Measurements from ENCODE around the gene ATRIP. TPM values are rescaled to one million over a fixed set of nuclear protein-coding genes. Genes with fewer than 3 reads are reported as not detected.

ATRIP gene
- polyA plus RNA-seq, 1 donor (not counting 4 experiments of a cell fraction or from before 2014, with no cell fraction given): 9.7 TPM

DNA sequence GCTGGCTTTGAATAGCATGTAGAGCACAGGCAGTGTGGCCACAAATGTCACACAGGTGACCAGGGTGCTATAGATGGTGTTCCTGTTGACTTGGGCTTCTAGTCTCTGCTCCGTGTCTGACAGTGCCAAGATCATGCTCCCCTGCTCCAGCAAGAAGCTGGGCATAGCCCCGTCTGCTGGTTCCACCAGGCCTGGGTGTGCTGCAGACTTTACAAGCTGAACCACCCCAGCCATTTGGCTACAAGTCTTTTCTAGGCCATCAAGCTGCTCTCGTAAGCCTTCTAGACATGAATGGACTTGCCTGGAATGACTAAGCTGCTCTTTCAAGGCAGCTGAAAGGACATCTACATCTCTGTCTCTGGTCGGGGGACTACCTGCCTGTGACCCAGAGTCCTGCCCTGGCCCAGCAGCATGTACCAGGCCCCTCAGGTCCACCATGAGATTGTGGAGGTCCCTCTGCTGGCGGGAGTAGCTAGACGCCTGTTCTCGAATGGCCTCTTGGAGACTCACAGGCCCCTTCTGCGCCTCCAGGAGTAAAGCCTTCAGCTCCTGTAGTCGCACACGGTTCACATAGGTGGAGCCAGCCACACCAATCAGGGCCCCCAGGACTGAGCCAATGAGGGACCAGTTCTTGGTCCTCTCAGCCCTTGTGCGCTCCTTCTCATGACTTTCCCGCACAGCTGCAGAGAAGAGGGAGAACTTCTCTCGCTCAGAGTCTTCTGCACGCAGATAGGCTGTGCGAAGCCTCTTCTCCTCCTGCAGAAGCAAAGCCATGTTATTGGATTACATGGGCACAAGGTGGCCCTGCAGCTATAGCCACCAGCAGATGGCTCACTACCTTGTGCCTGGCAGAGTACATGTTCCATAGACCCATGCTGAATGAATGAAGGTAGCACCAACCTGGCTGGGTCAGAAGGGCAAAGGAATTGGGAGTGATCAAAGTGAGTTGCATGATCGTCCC, 13.8 kb upstream of the ATRIP start:
- no peak overlapping the region for H2AFZ ChIP-seq (ENCODE audit: control insufficient read depth, low read length)
- peaks cover 65% of the 10 kb centered on the region for H3K4me1 ChIP-seq (ENCODE audit: control insufficient read depth, extremely low read depth, insufficient read depth, low read length)
- no peaks in the 10 kb centered on the region for H3K27me3 ChIP-seq (ENCODE audit: control insufficient read depth, extremely low read depth, insufficient read depth, low read length)
- no peaks in the 10 kb centered on the region for H4K20me1 ChIP-seq (ENCODE audit: control insufficient read depth, extremely low read depth, insufficient read depth, low read length)
- dilution Hi-C loops (cut with MboI; ENCODE audit: extremely low pct_ligation_motif_present, low sequenced_read_pairs): loop anchor here (25.0 kb wide), 1 partner anchor 170 kb away; no protein-coding TSS in a partner anchor
- peak overlapping the region; percentile 67 for H3K4me2 ChIP-seq (ENCODE audit: control insufficient read depth, extremely low read depth, insufficient read depth, low read depth, low read length)
- H3K79me2 ChIP-seq (ENCODE audit: control insufficient read depth, insufficient read depth, low read length): peaks cover 17% of the 10 kb centered on the region
- TF ChIP-seq, protein P1, sequence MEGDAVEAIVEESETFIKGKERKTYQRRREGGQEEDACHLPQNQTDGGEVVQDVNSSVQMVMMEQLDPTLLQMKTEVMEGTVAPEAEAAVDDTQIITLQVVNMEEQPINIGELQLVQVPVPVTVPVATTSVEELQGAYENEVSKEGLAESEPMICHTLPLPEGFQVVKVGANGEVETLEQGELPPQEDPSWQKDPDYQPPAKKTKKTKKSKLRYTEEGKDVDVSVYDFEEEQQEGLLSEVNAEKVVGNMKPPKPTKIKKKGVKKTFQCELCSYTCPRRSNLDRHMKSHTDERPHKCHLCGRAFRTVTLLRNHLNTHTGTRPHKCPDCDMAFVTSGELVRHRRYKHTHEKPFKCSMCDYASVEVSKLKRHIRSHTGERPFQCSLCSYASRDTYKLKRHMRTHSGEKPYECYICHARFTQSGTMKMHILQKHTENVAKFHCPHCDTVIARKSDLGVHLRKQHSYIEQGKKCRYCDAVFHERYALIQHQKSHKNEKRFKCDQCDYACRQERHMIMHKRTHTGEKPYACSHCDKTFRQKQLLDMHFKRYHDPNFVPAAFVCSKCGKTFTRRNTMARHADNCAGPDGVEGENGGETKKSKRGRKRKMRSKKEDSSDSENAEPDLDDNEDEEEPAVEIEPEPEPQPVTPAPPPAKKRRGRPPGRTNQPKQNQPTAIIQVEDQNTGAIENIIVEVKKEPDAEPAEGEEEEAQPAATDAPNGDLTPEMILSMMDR (optimal IDR thresholded peaks at IDR 0.05 in 1 of 3, IDR thresholded peaks at IDR 0.05 in 1 of 3, conservative IDR thresholded peaks at IDR 0.05 in 1 of 3; ENCODE audit: extremely low read depth in 1 of 3, insufficient read depth in 2 of 3, low read length in 3 of 3): peak in 1 of 3 experiments; percentile 18
- no peak for TF ChIP-seq EZH2 (IDR thresholded peaks at IDR 0.05; ENCODE audit: low read length)
- peak overlapping the region; percentile 36 to 50 (median 38) for H3K4me3 ChIP-seq (ENCODE audit: control insufficient read depth in 2 of 3, extremely low read depth in 1 of 3, insufficient read depth in 2 of 3, low read depth in 1 of 3, low read length in 3 of 3)
- no peaks in the 10 kb centered on the region for H3K9me1 ChIP-seq (ENCODE audit: control insufficient read depth, extremely low read depth, insufficient read depth, low read length)
- no peaks in the 10 kb centered on the region for H3K9me3 ChIP-seq (ENCODE audit: control insufficient read depth, low read depth, low read length)
- peak overlapping the region; percentile 52 for H3K9ac ChIP-seq (ENCODE audit: control insufficient read depth, extremely low read depth, insufficient read depth, low read length)
- FAIRE-seq (peak; percentile 100), DNase-seq (ENCODE audit: low read depth, low spot score) (peak; percentile 76)
- peak overlapping the region; percentile 79 for H3K27ac ChIP-seq (ENCODE audit: control insufficient read depth, insufficient read depth, low read length)
- H3K36me3 ChIP-seq (ENCODE audit: control insufficient read depth in 2 of 2, extremely low read depth in 1 of 2, insufficient read depth in 2 of 2, low read length in 2 of 2): peaks cover 4 to 24% of the 10 kb centered on the region in 2 experiments

DNA sequence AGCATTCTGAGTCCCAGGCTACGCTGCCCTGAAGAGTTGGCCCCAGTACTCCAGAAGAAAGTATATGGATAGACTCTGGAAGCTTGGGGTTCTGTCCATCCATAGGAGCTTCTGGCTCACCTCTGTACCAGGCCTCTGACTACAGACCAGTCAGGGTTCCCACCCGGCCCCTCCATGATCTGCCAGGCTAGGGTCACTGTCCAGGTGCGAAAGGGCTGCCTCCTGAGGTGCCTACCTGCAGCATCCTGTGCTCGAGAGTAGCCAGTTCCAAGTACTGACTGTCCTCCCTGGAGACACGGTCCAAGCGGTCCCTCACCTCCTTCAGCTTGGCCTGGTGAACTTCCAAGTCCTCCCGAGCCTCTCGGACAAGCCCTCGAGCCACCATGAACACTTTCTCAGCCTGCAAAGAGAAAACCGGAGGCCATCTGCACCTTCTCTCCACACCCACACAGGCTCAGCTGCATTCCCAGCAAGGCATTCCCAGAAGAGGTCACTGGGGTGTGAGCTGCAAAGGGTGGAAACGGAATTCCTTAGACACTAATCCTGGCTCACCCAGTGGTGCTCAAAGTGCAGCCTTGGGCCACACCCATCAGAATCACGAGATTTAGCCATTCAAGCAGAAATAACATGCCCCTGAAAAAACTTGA, 12.9 kb upstream of the ATRIP start:
- Histone ChIP-seq H3K27me3 (ENCODE audit: control insufficient read depth, extremely low read depth, insufficient read depth, low read length) (no peaks in the 10 kb centered on the region), H3K9ac (ENCODE audit: control insufficient read depth, extremely low read depth, insufficient read depth, low read length) (peak overlapping the region; percentile 52), H4K20me1 (ENCODE audit: control insufficient read depth, extremely low read depth, insufficient read depth, low read length) (no peaks in the 10 kb centered on the region), H3K36me3 (ENCODE audit: control insufficient read depth in 2 of 2, extremely low read depth in 1 of 2, insufficient read depth in 2 of 2, low read length in 2 of 2) (peaks cover 4 to 18% of the 10 kb centered on the region in 2 experiments), H3K4me3 (ENCODE audit: control insufficient read depth in 2 of 3, extremely low read depth in 1 of 3, insufficient read depth in 2 of 3, low read depth in 1 of 3, low read length in 3 of 3) (peak overlapping the region; percentile 9 to 36 (median 29)), H3K4me2 (ENCODE audit: control insufficient read depth, extremely low read depth, insufficient read depth, low read depth, low read length) (peak overlapping the region; percentile 67), H3K9me1 (ENCODE audit: control insufficient read depth, extremely low read depth, insufficient read depth, low read length) (no peaks in the 10 kb centered on the region), H3K9me3 (ENCODE audit: control insufficient read depth, low read depth, low read length) (no peaks in the 10 kb centered on the region), H3K27ac (ENCODE audit: control insufficient read depth, insufficient read depth, low read length) (peak overlapping the region; percentile 79), H3K79me2 (ENCODE audit: control insufficient read depth, insufficient read depth, low read length) (peaks cover 10% of the 10 kb centered on the region), H3K4me1 (ENCODE audit: control insufficient read depth, extremely low read depth, insufficient read depth, low read length) (peaks cover 59% of the 10 kb centered on the region), H2AFZ (ENCODE audit: control insufficient read depth, low read length) (no peak overlapping the region)
- FAIRE-seq: peak; percentile 98
- no peak for DNase-seq (ENCODE audit: low read depth, low spot score)
- dilution Hi-C loops (cut with MboI; ENCODE audit: extremely low pct_ligation_motif_present, low sequenced_read_pairs): loop anchor here (25.0 kb wide), 1 partner anchor 171 kb away; no protein-coding TSS in a partner anchor
- TF ChIP-seq EZH2 (IDR thresholded peaks at IDR 0.05; ENCODE audit: low read length): no peak
- TF ChIP-seq, protein P1 (optimal IDR thresholded peaks at IDR 0.05 in 1 of 3, IDR thresholded peaks at IDR 0.05 in 1 of 3, conservative IDR thresholded peaks at IDR 0.05 in 1 of 3; ENCODE audit: extremely low read depth in 1 of 3, insufficient read depth in 2 of 3, low read length in 3 of 3): no peak
